Measurements from ENCODE around the gene NTHL1. TPM values are rescaled to one million over a fixed set of nuclear protein-coding genes. Genes with fewer than 3 reads are reported as not detected.
"Not testable (repeated sequence)": the region's sequence is repeated elsewhere in the genome, so short reads cannot be mapped to it uniquely, and the experiment has no call there.

Gene NTHL1
- total and polyA plus RNA-seq, 2 donors (not counting 1 experiment from before 2014, with no cell fraction given), result 8.4 to 44.4 TPM

DNA sequence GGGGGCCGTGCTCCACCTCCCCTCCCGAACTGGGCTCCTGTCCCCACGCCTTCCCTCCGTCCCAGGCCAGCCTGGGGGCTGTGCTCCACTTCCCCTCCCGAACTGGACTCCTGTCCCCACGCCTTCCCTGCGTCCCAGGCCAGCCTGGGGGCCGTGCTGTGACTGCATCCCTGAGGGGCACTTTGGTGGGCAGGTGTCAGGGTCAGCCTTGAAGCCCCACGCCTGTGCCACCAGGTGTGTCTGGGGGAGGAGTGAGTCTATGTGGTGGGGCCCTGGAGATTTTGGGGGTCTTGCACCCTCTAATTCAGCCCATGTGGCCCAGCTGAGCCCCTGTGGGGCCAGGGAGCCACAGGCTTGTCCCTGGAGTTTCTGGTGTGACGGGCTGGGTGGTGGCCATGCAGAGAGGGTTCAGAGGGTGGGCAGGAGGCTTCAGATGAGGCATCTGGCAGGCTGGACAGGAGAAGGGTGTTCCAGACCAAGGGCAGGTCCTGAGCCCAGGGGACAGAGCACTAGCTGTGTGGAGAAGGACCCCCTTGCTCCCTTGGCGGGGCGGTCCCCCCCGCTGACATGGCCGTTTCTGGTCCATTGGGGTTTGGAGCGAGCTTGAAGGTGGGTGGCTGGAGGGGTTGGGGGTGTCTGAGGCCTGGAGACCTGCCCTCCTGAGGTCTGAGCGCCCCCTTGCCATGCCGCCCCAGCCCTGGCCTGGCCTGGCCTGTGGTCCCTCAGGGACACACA, 12.8 kb downstream of the NTHL1 start:
- TF ChIP-seq EZH2 (IDR thresholded peaks at IDR 0.05; ENCODE audit: low read length, missing control alignments), result no peak
- TF ChIP-seq, protein P1, sequence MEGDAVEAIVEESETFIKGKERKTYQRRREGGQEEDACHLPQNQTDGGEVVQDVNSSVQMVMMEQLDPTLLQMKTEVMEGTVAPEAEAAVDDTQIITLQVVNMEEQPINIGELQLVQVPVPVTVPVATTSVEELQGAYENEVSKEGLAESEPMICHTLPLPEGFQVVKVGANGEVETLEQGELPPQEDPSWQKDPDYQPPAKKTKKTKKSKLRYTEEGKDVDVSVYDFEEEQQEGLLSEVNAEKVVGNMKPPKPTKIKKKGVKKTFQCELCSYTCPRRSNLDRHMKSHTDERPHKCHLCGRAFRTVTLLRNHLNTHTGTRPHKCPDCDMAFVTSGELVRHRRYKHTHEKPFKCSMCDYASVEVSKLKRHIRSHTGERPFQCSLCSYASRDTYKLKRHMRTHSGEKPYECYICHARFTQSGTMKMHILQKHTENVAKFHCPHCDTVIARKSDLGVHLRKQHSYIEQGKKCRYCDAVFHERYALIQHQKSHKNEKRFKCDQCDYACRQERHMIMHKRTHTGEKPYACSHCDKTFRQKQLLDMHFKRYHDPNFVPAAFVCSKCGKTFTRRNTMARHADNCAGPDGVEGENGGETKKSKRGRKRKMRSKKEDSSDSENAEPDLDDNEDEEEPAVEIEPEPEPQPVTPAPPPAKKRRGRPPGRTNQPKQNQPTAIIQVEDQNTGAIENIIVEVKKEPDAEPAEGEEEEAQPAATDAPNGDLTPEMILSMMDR (conservative IDR thresholded peaks at IDR 0.05 in 1 of 2, IDR thresholded peaks at IDR 0.05 in 1 of 2; ENCODE audit: low read depth in 1 of 2, low read length in 2 of 2), result no peak
- no peak for DNase-seq (ENCODE audit: low read depth in 2 of 2)
- H3K4me3 ChIP-seq (replicated peaks in 1 of 4; ENCODE audit: control extremely low read depth in 1 of 4, insufficient read depth in 1 of 4, low read depth in 3 of 4, low read length in 4 of 4), result peak overlapping the region in 2 of 4 experiments; percentile 17 to 40
- peak overlapping the region; percentile 73 for H3K9ac ChIP-seq (ENCODE audit: insufficient read depth, low read length)
- H2AFZ ChIP-seq (ENCODE audit: low read length), result no peak overlapping the region
- peaks cover 53% of the 10 kb centered on the region for H3K4me1 ChIP-seq (ENCODE audit: control insufficient read depth, extremely low read depth, insufficient read depth, low read length)
- H3K36me3 ChIP-seq (ENCODE audit: control insufficient read depth, insufficient read depth, low read length), result peaks cover 23% of the 10 kb centered on the region
- no peaks in the 10 kb centered on the region for H3K27me3 ChIP-seq (ENCODE audit: control insufficient read depth, insufficient read depth, low read length)
- peak overlapping the region; percentile 72 for H3K27ac ChIP-seq (ENCODE audit: insufficient read depth, low read length)
- peak overlapping the region; percentile 76 for H3K4me2 ChIP-seq (ENCODE audit: extremely low read depth, insufficient read depth, low read length)
- peaks cover 19% of the 10 kb centered on the region for H3K79me2 ChIP-seq (ENCODE audit: control insufficient read depth, insufficient read depth, low read length)
- no peaks in the 10 kb centered on the region for H4K20me1 ChIP-seq (ENCODE audit: control insufficient read depth, extremely low read depth, insufficient read depth, low read length)
- no peaks in the 10 kb centered on the region for H3K9me3 ChIP-seq (ENCODE audit: control insufficient read depth, insufficient read depth, low read depth, low read length)

DNA sequence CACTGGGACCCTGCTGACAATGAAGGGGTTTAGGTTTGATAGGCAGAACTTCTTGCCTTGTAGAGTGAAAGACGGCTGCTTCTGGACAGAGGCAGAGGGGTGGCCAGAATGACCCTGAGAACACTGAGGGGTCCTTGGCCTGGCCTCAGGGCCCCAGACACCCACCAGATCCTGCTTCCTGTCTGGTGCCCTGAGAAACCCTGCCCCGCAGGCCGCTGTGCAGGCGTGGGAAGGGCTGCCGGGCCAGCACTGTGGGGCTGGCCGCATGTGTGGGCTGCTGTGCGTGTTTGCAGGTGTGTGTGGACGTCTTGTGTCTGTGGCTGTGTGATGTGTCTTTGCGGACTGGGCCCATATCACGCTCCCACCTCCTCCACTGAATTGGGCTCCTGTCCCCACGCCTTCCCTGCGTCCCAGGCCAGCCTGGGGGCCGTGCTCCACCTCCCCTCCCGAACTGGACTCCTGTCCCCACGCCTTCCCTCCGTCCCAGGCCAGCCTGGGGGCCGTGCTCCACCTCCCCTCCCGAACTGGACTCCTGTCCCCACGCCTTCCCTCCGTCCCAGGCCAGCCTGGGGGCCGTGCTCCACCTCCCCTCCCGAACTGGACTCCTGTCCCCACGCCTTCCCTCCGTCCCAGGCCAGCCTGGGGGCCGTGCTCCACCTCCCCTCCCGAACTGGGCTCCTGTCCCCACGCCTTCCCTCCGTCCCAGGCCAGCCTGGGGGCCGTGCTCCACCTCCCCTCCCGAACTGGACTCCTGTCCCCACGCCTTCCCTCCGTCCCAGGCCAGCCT, 13.5 kb downstream of the NTHL1 start:
- peaks cover 19% of the 10 kb centered on the region for H3K79me2 ChIP-seq (ENCODE audit: control insufficient read depth, insufficient read depth, low read length)
- H3K4me3 ChIP-seq (replicated peaks in 1 of 4; ENCODE audit: control extremely low read depth in 1 of 4, insufficient read depth in 1 of 4, low read depth in 3 of 4, low read length in 4 of 4), result peak overlapping the region; percentile 28 to 54 (median 38)
- not testable (repeated sequence) for H3K27me3 ChIP-seq (ENCODE audit: control insufficient read depth, insufficient read depth, low read length); H2AFZ ChIP-seq (ENCODE audit: low read length); H3K9me3 ChIP-seq (ENCODE audit: control insufficient read depth, insufficient read depth, low read depth, low read length); H4K20me1 ChIP-seq (ENCODE audit: control insufficient read depth, extremely low read depth, insufficient read depth, low read length)
- DNase-seq (ENCODE audit: low read depth in 2 of 2), result peak in 1 of 2 donors; percentile 45
- peaks cover 46% of the 10 kb centered on the region for H3K4me1 ChIP-seq (ENCODE audit: control insufficient read depth, extremely low read depth, insufficient read depth, low read length)
- H3K27ac ChIP-seq (ENCODE audit: insufficient read depth, low read length), result peak overlapping the region; percentile 94
- peak overlapping the region; percentile 93 for H3K4me2 ChIP-seq (ENCODE audit: extremely low read depth, insufficient read depth, low read length)
- peaks cover 23% of the 10 kb centered on the region for H3K36me3 ChIP-seq (ENCODE audit: control insufficient read depth, insufficient read depth, low read length)
- peak overlapping the region; percentile 80 for H3K9ac ChIP-seq (ENCODE audit: insufficient read depth, low read length)

- Histone ChIP-seq H3K4me3 (replicated peaks in 1 of 4; ENCODE audit: control extremely low read depth in 1 of 4, insufficient read depth in 1 of 4, low read depth in 3 of 4, low read length in 4 of 4) (peak overlapping the region; percentile 28 to 54 (median 38)), H3K4me1 (ENCODE audit: control insufficient read depth, extremely low read depth, insufficient read depth, low read length) (peaks cover 37% of the 10 kb centered on the region), H3K27ac (ENCODE audit: insufficient read depth, low read length) (peak overlapping the region; percentile 94), H4K20me1 (ENCODE audit: control insufficient read depth, extremely low read depth, insufficient read depth, low read length) (no peaks in the 10 kb centered on the region), H3K4me2 (ENCODE audit: extremely low read depth, insufficient read depth, low read length) (peak overlapping the region; percentile 93), H3K27me3 (ENCODE audit: control insufficient read depth, insufficient read depth, low read length) (no peaks in the 10 kb centered on the region), H3K79me2 (ENCODE audit: control insufficient read depth, insufficient read depth, low read length) (peaks cover 19% of the 10 kb centered on the region), H3K9ac (ENCODE audit: insufficient read depth, low read length) (peak overlapping the region; percentile 80), H3K9me3 (ENCODE audit: control insufficient read depth, insufficient read depth, low read depth, low read length) (no peaks in the 10 kb centered on the region), H3K36me3 (ENCODE audit: control insufficient read depth, insufficient read depth, low read length) (peaks cover 19% of the 10 kb centered on the region), H2AFZ (ENCODE audit: low read length) (no peak overlapping the region)
- TF ChIP-seq, protein P1 (conservative IDR thresholded peaks at IDR 0.05 in 1 of 2, IDR thresholded peaks at IDR 0.05 in 1 of 2; ENCODE audit: low read depth in 1 of 2, low read length in 2 of 2), result no peak
- TF ChIP-seq EZH2 (IDR thresholded peaks at IDR 0.05; ENCODE audit: low read length, missing control alignments), result no peak
- peak; percentile 55 to 75 for DNase-seq (ENCODE audit: low read depth in 2 of 2)
Measured at GRCh38 chr16:2033057-2033908, 14.4 kb downstream of the NTHL1 start.
